PC-3 (cell line): ENCODE measurements around the gene TNFRSF19.

Source experiments
- CTCF ChIP-seq: fragments of 300-600 bp; sonication (generic); conservative IDR thresholded peaks from 2 replicates; pipeline ENCODE4 v1.5.1; 2017; ENCODE audit warnings: antibody characterized with exemption, low read depth, mild to moderate bottlenecking, low read length
- EZH2 ChIP-seq: fragments of 300-600 bp; sonication (generic); IDR thresholded peaks from one replicate; pipeline ENCODE4 v1.6.1; 2017; ENCODE audit warnings: antibody characterized with exemption, mild to moderate bottlenecking, low read length; ENCODE audit not compliant: unreplicated experiment
- EZH2phosphoT487 ChIP-seq: fragments of 300-600 bp; sonication (generic); IDR thresholded peaks from 2 replicates; pipeline ENCODE4 v1.6.1; 2018; ENCODE audit warnings: mild to moderate bottlenecking, antibody characterized with exemption, low read length, borderline replicate concordance

GRCh38 chr13:23563085-23563845 is 6.9 kb upstream of the TNFRSF19 start:
- TF ChIP-seq CTCF (no peak), EZH2 (no peak), EZH2phosphoT487 (no peak)
